A673 (cell line): Measurements from ENCODE around the gene PLD1.

ENCODE experiments used
- CTCF ChIP-seq: fragments of 300-800, 200-600 bp; sonication (generic); conservative IDR thresholded peaks from 2 replicates; pipeline ENCODE4 v1.5.1; 2017; ENCODE audit warnings: low read depth, mild to moderate bottlenecking, antibody characterized with exemption, low read length, moderate library complexity, mixed read lengths
- EZH2 ChIP-seq: fragments of 200-600 bp; sonication (generic); IDR thresholded peaks from 2 replicates; pipeline ENCODE4 v1.6.1; 2017; ENCODE audit warnings: borderline replicate concordance, low read depth, mild to moderate bottlenecking, mixed read lengths, antibody characterized with exemption, low read length; ENCODE audit not compliant: poor library complexity, severe bottlenecking

GRCh38 chr3:171851660-171852058 lies 41.4 kb upstream of the PLD1 start:
- TF ChIP-seq CTCF (no peak), EZH2 (no peak)
